Gastrocnemius medialis (tissue), 4 donors: ENCODE data around the gene ADAMTSL3. TPM values are rescaled to one million over a fixed set of nuclear protein-coding genes. Genes with fewer than 3 reads are reported as not detected.

Source experiments
- ATAC-seq, 2 donors: fragments of 150-250 bp; one replicate each; pipeline ENCODE4 v1.9.1; 2016
- DNase-seq, 2 donors: peaks; one replicate each; pipeline ENCODE4 v3.0.0-alpha.2; 2019
- H3K27ac ChIP-seq, 4 donors: fragments of 200-600 bp; sonication (generic); 1 replicate in 1 of 4; 2 replicates in 3 of 4; pipeline ENCODE4 v1.5.1; 2016 to 2018; ENCODE audit warnings: mild to moderate bottlenecking in 2 of 4, moderate library complexity in 1 of 4
- H3K27me3 ChIP-seq, 3 donors: fragments of 200-600 bp; sonication (generic) in 2 of 3; 1 replicate in 1 of 3; 2 replicates in 2 of 3; pipeline versions ENCODE4 v1.5.1 to v1.6.0; 2016 to 2019; ENCODE audit warnings: mild to moderate bottlenecking in 1 of 3, moderate library complexity in 1 of 3
- H3K36me3 ChIP-seq, 2 donors: fragments of 200-600 bp; sonication (generic) in 1 of 2; one replicate each; pipeline ENCODE4 v1.5.1; 2017 to 2018
- H3K4me1 ChIP-seq, 2 donors: fragments of 200-600 bp; sonication (generic) in 1 of 2; one replicate each; pipeline ENCODE4 v1.5.1; 2016 to 2017; ENCODE audit warnings: mild to moderate bottlenecking in 2 of 2
- H3K4me3 ChIP-seq, 4 donors: fragments of 200-600 bp; sonication (generic) in 3 of 4; 1 replicate in 1 of 4; 2 replicates in 3 of 4; pipeline ENCODE4 v1.5.1; 2016 to 2019; ENCODE audit warnings: mild to moderate bottlenecking in 2 of 4
- H3K9me3 ChIP-seq, 3 donors: fragments of 200-600 bp; sonication (generic) in 2 of 3; 1 replicate in 1 of 3; 2 replicates in 2 of 3; pipeline ENCODE4 v1.5.1; 2016 to 2019
- POLR2A ChIP-seq, 2 donors: fragments of 450-650 bp; IDR thresholded peaks; one replicate each; pipeline ENCODE4 v1.6.1; 2017; ENCODE audit warnings: antibody characterized with exemption in 2 of 2, mild to moderate bottlenecking in 2 of 2, moderate library complexity in 2 of 2
- in situ Hi-C, 4 donors: fragments of 200-750 bp; cut with MboI; loops; one replicate each; pipeline versions ENCODE4 v1.15.0 to v1.8.0; 2017; ENCODE audit warnings: low sequenced_read_pairs in 4 of 4
- intact Hi-C: fragments of 100-400 bp; cut with DNase I; formaldehyde crosslinking; loops from one replicate; pipeline ENCODE4 v1.15.1; 2023; ENCODE audit warnings: low total_unique reads
- total RNA-seq, 4 donors: library from RNA; depleted of rRNA; stranded (reverse); fragments of >200 nt; gene quantifications; one replicate each; pipeline versions ENCODE4 v1.1.0 to v1.2.3, GENCODE V29; 2016
- TF ChIP-seq, protein P1 (sequence below), 5 experiments: fragments of 450-650 bp in 3 of 5; fragments of 200-600 bp in 2 of 5; sonication (generic) in 2 of 5; IDR thresholded peaks in 4 of 5; conservative IDR thresholded peaks in 1 of 5; 1 replicate in 4 of 5; 2 replicates in 1 of 5; pipeline ENCODE4 v1.5.1; 2016 to 2019; ENCODE audit warnings: antibody characterized with exemption in 5 of 5, mild to moderate bottlenecking in 3 of 5, moderate library complexity in 3 of 5

Gene ADAMTSL3
- total RNA-seq, 4 donors from 2014 or later, result 0.66 to 2.9 (median 0.76) TPM

DNA sequence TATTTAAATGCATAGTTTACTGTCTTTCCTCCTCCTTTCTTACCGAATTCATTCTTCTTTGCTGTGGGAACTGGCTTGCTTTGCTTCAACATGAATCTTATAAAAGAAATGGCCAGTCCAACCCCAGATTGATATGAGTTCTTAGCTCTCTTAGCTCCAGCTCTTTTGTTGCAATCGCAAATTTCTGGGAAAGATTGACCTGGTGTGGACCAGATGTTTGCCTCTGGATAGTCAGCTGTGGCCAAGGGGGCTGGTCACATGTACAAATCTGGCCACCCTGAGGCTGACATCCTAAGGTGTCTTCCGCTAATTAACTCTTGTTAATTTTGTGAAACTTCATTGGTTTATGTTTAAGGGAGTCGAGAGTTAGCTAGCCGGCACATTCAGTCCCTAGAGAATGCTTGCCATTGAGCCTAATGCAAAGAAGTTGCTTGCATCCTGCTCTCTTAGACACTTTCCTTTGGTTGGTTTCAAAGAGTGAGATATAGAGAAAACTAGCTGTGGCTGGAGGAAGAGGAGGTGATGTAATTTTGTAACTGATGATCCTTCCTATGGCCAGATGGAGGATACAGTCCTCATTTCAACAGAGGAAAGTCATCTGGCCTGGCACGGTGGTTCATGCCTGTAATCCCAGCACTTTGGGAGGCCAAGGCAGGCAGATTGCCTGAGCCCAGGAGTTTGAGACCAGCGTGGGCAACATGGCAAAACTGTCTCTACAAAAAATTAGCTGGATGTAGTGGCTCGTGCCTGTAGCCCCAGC, 162.4 kb downstream of the ADAMTSL3 start:
- no peaks in the 10 kb centered on the region for H3K4me1 ChIP-seq
- intact Hi-C loops, result no loop called here
- TF ChIP-seq, protein P1, sequence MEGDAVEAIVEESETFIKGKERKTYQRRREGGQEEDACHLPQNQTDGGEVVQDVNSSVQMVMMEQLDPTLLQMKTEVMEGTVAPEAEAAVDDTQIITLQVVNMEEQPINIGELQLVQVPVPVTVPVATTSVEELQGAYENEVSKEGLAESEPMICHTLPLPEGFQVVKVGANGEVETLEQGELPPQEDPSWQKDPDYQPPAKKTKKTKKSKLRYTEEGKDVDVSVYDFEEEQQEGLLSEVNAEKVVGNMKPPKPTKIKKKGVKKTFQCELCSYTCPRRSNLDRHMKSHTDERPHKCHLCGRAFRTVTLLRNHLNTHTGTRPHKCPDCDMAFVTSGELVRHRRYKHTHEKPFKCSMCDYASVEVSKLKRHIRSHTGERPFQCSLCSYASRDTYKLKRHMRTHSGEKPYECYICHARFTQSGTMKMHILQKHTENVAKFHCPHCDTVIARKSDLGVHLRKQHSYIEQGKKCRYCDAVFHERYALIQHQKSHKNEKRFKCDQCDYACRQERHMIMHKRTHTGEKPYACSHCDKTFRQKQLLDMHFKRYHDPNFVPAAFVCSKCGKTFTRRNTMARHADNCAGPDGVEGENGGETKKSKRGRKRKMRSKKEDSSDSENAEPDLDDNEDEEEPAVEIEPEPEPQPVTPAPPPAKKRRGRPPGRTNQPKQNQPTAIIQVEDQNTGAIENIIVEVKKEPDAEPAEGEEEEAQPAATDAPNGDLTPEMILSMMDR (IDR thresholded peaks at IDR 0.05 in 4 of 5, conservative IDR thresholded peaks at IDR 0.05 in 1 of 5), result no peak
- TF ChIP-seq POLR2A (IDR thresholded peaks at IDR 0.05), result no peak
- H3K4me3 ChIP-seq, result no peak overlapping the region
- no peaks in the 10 kb centered on the region for H3K36me3 ChIP-seq
- no peaks in the 10 kb centered on the region for H3K27me3 ChIP-seq
- in situ Hi-C loops, result no loop called here
- H3K27ac ChIP-seq, result no peak overlapping the region
- H3K9me3 ChIP-seq, result no peaks in the 10 kb centered on the region
- DNase-seq, result no peak
- no peak for ATAC-seq

DNA sequence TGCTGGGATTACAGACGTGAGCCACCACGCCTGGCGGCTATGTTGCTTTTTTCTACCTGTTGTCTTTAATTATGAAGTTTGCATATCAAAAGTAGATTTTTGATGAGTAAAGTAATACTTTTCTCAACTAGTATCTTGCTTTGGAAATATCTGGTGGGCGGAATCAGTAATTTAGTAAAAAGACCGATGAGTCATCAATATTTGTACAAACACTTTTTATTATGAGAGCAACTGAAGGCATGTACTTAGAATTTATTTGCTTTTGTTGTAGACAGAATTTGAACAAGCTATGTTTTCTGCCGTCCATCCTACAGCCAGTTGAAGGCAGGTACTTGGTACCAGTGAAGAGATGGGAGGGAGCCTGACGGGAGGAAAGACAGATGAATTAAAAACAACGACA, 164.7 kb downstream of the ADAMTSL3 start:
- in situ Hi-C loops, result no loop called here
- ATAC-seq, result no peak
- intact Hi-C loops, result no loop called here

DNA sequence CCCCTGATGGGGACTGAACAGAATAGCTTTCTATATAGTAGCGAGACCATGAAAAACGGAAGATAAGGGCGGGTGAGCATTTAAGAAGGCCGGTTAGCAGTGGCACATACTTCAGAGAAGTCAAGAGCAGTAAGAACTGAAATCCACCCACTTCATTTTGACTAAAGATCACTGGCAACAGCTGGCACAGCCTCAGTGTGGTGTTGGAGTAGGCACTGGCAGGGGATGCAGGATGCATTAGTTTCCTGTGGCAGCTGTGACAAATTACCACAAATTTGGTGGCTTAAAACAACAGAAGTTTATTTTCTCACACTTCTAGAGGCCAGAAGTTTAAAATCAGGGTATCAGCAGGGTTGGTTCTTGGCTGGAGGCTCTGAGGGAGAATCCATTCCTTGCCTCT, 176.5 kb downstream of the ADAMTSL3 start:
- intact Hi-C loops, result no loop called here
- TF ChIP-seq, protein P1 (IDR thresholded peaks at IDR 0.05 in 4 of 5, conservative IDR thresholded peaks at IDR 0.05 in 1 of 5), result no peak
- no peak for TF ChIP-seq POLR2A (IDR thresholded peaks at IDR 0.05)
- Histone ChIP-seq H3K36me3 (no peaks in the 10 kb centered on the region), H3K27ac (no peak overlapping the region), H3K27me3 (no peaks in the 10 kb centered on the region), H3K9me3 (no peaks in the 10 kb centered on the region), H3K4me1 (no peaks in the 10 kb centered on the region), H3K4me3 (no peak overlapping the region)
- in situ Hi-C loops, result no loop called here
- no peak for DNase-seq
- ATAC-seq, result no peak

More for the DNA sequence above, 164.7 kb downstream of the ADAMTSL3 start:
- Histone ChIP-seq H3K4me3 (no peak overlapping the region), H3K27ac (no peak overlapping the region), H3K27me3 (no peaks in the 10 kb centered on the region), H3K9me3 (no peaks in the 10 kb centered on the region), H3K4me1 (no peaks in the 10 kb centered on the region), H3K36me3 (no peaks in the 10 kb centered on the region)
- DNase-seq, result no peak
- TF ChIP-seq, protein P1 (IDR thresholded peaks at IDR 0.05 in 4 of 5, conservative IDR thresholded peaks at IDR 0.05 in 1 of 5), result no peak
- no peak for TF ChIP-seq POLR2A (IDR thresholded peaks at IDR 0.05)

DNA sequence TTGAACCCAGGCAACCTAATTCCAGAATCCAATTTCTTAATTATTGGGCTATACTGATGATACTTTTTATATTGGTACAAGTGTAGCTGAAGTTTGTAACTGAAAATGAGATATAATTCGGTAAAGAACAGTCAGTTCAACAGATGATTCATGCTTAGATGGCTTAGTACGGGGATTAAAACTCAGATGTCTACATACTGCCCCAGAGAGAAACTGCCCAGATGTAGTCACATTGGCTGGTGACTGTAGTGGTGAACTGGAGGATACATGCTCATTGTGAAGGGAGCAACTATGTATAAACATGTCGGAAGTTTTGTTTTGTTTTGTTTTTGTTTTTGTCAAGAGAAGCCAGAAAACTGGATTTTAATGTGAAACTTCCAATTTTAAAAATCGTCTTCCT, 179.6 kb downstream of the ADAMTSL3 start:
- no peaks in the 10 kb centered on the region for H3K4me1 ChIP-seq
- TF ChIP-seq POLR2A (IDR thresholded peaks at IDR 0.05), result no peak
- TF ChIP-seq, protein P1 (IDR thresholded peaks at IDR 0.05 in 4 of 5, conservative IDR thresholded peaks at IDR 0.05 in 1 of 5), result no peak
- DNase-seq (no peak), ATAC-seq (no peak)
- H3K27ac ChIP-seq, result no peak overlapping the region
- no peaks in the 10 kb centered on the region for H3K36me3 ChIP-seq
- intact Hi-C loops (no loop called here), in situ Hi-C loops (no loop called here)
- H3K9me3 ChIP-seq, result no peaks in the 10 kb centered on the region
- no peak overlapping the region for H3K4me3 ChIP-seq
- no peaks in the 10 kb centered on the region for H3K27me3 ChIP-seq

DNA sequence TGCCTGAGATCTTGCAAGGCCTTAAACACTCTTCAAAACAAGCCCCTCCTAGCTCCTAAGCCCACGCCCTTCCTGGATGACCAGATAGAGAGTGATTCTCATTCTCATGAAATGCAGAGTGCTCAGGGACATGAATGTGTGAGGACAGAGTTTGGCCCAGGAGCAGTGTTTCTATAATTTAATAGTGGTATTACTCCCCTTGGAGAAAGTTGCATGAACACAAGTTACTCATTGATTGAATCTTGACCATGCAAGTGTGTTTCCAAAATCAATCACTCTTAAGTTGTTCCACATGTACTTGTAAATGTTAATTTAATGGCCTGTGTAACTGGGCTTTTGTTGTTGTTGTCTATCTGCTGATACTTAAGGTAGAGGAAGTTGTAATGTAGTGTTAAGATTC, 181.6 kb downstream of the ADAMTSL3 start:
- TF ChIP-seq, protein P1 (IDR thresholded peaks at IDR 0.05 in 4 of 5, conservative IDR thresholded peaks at IDR 0.05 in 1 of 5), result no peak
- TF ChIP-seq POLR2A (IDR thresholded peaks at IDR 0.05), result no peak
- no peak for DNase-seq
- H3K36me3 ChIP-seq, result no peaks in the 10 kb centered on the region
- H3K27me3 ChIP-seq, result no peaks in the 10 kb centered on the region
- H3K4me1 ChIP-seq, result no peaks in the 10 kb centered on the region
- H3K4me3 ChIP-seq, result no peak overlapping the region
- in situ Hi-C loops (no loop called here), intact Hi-C loops (no loop called here)
- H3K27ac ChIP-seq, result no peak overlapping the region
- H3K9me3 ChIP-seq, result no peaks in the 10 kb centered on the region
- no peak for ATAC-seq
